ENCODE data around the gene LCORL.
"Not testable (repeated sequence)": the region's sequence is repeated elsewhere in the genome, so short reads cannot be mapped to it uniquely, and the experiment has no call there.

Gene LCORL

DNA sequence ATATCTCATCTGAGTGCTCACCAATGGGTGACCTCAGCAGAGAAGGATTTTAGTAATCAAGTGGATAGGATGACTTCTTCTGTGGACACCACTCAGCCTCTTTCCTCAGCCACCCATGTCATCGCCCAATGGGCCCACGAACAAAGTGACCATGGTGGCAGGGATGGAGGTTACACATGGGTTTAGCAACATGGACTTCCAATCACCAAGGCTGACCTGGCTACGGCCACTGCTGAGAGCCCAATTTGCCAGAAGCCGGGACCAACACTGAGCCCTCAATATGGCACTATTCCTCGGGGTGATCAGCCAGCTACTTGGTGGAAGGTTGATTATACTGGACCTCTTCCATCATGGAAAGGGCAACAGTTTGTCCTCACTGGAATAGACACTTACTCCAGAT lies 97.4 kb downstream of the LCORL start:
- DNase-seq = no peak

DNA sequence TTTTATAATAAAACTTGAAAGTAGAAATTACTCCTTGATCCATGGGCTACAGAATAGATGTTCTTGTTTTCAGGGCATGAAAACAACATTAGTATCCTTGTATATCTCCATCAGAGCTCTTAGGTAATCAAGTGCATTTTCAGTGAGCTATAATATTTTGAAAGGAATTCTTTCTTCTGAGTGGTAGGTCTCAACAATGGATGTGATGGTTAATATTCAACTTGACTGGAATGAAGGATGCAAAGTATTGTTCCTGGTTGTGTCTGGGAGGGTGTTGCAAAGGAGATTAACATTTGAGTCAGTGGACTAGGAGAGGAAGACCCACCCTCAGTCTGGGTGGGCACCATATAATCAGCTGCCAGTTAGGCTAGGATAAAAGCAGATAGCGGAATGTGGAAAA lies 100.1 kb downstream of the LCORL start:
- DNase-seq = no peak

DNA sequence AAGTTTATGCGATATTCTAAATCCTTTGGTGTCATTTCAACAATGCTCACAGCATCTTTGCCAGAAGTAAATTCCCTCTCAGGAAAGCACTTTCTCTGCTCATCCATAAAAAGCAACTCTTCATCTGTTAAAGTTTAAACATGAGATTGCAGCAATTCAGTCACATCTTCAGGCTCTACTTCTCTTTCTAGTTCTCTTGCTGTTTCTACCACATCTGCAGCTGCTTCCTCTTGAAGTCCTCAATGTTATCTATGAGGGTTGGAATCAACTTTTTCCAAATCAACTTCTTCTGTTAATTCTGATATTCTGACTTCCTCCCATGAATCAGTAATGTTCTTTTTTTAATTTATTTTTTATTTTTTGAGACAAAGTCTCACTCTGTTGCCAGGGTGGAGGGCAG lies 100.9 kb downstream of the LCORL start:
- DNase-seq = no peak

DNA sequence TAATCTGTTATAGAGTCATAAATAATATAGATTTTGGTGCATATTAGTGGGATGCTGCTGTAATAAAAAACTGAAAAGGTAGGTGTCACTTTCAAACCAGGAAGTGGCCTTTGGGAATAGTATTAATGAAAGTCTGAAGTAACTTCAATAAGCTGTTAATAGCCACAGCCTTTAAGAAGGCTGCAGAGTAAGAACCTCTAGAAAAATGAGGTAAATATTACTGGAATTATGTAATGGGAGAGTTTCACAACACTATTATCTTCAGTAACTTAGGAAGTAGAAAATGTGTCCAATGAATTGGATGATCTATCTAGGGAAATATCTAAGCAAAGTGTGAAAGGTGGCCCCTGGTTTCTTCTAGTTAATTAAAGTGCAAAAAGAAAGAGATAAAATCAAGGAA lies 106.1 kb downstream of the LCORL start:
- no peak for DNase-seq

DNA sequence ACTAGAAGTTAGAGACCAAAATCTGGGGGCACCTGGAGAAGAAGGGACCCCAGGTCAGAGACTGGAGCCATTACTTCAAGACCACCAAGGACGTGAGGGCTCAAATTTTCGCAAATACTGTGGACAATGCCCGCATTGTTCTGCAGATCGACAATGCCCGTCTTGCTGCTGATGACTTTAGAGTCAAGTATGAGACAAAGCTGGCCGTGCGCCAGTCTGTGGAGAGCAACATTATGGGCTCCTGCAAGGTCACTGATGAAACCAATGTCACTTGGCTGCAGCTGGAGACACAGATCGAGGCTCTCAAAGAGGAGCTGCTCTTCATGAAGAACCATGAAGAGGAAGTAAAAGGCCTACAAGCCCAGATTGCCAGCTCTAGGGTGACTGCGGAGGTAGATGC lies 109.5 kb downstream of the LCORL start:
- no peak for DNase-seq

DNA sequence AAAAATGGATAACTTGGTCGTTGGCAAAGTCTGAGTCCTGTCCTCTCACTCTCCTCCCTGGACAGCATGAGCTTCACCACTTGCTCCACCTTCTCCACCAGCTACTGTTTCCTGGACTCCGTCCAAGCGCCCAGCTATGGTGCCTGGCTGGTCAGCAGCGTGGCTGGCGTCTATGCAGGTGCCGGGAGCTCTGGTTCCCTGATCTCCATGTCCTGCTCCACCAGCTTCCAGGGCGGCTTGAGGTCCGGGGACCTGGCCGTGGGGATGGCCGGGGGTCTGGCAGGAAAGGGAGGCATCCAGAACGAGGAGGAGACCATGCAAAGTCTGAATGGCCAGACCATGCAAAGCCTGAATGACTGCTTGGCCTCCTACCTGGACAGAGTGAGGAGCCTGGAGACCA lies 109.9 kb downstream of the LCORL start:
- no peak for DNase-seq

DNA sequence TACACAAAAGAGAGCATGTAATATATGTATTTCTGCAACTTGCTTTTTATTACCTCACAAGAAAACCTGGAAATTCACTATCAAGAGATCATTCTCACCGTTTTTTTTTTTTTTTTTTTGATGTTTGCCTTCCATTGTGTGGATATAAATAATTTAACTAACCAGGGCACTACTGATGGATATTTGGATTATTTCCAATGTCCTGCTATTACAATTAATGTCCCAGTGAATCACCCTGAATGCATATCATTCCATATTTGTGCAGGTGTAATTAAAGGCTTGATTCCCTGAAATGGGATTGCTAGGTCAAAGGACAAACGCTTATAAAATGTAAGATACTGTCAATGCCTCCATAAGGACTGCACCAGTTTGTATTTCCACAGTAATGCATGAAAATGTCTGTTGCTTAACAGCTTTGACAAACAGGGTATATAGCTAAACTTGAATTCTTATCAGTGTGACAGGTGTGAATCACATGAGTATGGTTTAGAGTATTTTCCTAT lies 123.0 kb downstream of the LCORL start:
- DNase-seq = no peak

DNA sequence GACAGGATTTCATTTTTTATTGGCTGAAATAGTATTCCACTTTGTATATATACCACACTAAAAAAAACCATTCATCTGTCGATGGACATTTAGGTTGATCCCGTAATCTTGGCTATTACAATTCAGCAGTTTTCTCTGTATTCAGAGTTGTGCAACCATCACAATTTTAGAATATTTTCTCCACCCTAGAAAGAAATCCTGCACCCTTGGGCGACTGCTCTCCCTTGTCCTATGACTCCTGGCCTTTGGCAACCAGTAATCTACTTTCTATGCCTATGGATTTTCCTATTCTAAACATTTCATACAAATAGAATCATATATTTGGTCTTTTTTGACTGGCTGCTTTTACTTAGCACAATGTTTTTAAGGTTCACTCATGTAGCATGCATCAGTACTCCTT lies 126.1 kb downstream of the LCORL start:
- no peak for DNase-seq

DNA sequence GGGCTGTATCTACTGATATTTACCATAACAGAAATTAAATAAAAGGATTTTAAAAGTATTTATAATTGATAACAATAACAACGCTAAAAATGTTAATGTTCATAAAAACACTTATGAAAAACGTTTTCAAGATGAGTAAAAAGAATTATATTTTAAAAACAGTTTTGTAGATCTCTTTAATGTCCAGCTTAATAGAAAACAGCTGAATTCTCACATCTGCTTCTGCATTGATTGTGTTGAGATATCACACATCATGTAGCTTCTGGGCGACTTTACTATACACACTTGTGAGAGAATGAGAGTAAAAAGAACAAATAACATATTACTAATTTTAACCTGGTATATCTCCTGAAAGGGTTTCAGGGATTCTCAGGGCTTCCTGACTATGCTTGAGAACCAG lies 127.1 kb downstream of the LCORL start:
- DNase-seq = no peak

DNA sequence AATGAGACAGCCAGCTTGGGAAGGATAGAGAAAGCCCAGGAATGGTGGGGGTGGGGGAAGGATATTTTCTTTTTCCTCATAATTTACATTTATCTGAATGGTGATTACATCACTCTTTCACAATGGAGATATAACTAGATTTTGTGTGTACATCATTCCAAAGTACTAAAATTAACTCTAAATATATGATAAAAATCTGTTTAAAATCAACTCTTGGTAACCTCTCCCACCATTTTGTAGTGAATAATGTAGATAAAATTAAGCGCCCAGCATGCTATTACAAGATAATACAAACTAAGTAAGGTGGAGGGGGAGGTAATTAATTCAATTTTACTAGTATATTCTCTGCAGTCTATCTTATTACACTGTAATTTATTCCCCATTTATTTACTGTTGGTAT lies 131.9 kb downstream of the LCORL start:
- DNase-seq = no peak

DNA sequence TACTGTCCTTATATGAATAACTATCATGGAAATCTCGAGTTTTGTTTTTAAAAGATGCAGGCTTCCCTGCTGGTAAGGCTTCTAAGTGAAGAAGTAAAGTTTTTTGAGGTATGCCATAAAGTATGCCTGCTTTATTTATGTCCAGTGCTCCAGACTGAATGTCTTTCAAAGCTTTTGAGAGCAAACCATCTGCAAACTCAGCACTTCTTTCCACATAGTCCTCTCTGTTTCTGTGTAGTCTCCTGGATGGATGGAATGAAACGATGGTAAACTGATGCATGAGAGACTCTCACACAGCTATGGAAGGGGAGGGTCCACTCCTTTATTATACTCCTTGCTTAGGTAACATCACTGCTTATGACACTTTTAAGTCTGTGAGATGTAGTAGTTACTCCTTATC lies 137.0 kb downstream of the LCORL start:
- no peak for DNase-seq

DNA sequence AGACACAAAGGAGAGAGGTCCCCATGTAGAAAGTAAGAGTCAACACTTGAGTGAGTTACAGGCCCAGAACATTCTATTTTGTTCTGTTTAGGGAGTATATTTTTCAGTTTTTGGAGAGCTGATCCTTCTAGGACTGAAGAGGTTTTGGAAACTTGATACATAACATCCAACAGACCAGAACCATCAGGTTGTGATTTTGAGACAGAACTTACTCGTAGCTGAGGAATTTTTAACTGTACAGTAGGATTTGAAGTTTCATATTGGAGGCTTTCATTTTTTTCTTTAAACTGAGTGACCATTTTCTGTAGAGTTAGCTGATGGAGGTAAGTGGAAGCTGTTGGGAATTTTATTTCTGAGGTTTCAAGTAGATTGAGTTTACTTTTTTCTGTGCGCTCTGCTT lies 137.5 kb downstream of the LCORL start:
- no peak for DNase-seq

DNA sequence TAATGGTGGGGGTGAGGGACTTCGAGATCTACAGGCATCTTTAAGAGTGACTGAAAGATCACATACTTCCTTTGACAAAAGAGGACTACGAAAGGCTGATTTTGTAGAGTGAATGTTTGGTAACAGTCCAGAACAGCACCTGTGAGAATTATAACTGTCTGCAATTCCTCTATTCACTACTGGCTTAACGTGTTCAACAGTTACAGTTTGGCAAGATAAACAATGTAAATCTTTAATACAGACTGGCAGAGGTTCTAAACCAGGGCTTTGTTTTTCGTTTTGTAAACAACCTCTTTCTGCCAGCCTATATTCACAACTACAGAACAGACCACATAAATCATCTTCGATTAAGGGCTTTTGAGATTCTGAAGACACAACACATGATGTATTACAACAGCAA lies 143.9 kb downstream of the LCORL start:
- no peak for DNase-seq

DNA sequence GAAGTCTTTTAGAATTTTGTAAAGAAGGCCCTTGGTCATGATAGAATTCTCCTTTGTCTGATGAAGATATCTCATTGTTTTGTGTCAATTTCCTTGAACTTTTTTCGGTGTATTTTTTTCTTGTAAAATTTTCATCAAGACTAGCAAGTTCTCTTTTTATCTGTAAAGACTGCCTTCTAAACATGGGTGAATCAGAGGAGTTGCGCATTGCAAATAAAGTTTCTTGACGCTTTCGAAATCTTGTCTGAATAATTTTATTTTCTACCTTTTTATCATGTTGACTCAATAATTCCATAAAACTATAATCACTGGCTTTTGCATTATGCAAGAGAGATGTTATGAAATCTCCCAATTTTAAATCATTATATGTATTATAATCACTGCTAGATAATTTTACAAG lies 144.6 kb downstream of the LCORL start:
- no peak for DNase-seq

DNA sequence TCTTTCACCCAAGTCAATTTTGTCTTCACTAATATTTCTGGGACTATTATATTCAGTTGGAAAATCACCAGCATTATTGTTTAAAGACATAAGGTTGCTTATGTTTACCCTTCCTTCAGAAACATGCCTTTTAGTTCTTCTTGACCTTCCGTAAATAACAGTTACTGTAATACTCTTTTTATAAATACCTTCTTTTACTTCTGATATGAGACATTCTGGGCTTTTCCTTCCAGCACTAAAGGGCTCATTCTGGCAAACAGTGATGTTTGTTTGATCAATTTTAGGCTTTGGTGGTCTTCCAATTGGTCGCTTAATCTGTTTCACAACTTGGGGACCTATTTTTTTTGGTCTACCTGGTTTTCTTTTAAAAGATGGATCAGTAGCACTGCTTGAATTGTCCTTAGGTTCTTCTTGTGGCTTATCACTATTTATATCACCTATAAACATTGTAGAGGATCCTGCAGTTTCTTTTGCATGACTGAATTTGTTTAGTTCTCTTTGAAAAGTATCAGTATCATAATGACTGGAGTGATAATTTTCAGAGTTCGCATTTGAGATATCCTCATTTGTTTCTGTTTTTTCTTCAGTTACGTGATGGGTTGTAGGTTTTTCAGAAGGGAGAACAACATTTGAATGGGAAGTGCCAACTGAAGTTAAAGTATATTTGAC lies 146.0 kb downstream of the LCORL start:
- DNase-seq = no peak

DNA sequence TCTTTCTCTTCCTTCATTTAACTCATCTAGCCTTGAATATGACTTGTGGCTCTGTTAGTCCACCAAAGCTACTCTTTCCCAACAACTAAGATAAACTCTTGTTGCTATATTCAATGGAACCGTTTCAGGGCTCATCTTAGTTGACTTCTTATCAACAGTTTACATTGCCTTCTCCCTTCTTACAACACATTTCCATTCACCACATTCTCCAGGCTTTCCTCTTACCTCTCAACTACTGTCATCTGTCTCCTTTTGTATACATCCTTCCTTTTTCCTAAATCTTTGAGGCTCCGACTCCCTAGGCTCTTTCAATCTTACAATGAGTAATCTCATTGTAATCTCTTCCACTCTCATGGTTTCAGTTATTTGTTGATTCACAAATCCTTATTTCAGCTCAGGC lies 152.2 kb downstream of the LCORL start:
- no peak for DNase-seq

DNA sequence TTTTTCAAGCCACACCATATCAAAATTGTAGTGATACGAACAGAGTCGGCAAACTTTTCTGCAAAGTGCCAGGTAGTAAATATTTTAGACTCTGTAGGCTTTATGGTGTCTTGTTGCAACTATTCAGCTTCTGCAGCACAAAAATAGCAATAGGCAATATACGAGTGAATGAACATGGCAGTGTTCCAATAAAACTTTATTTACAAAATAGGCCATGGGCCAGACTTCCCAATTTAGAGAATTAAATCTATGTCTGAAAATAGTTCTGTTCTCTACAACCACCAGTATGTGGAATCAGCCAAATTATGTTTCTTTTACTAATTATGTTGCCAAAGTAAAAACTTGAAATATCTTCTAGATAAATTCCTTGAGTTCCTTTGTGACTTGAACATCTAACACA lies 154.3 kb downstream of the LCORL start:
- no peak for DNase-seq

DNA sequence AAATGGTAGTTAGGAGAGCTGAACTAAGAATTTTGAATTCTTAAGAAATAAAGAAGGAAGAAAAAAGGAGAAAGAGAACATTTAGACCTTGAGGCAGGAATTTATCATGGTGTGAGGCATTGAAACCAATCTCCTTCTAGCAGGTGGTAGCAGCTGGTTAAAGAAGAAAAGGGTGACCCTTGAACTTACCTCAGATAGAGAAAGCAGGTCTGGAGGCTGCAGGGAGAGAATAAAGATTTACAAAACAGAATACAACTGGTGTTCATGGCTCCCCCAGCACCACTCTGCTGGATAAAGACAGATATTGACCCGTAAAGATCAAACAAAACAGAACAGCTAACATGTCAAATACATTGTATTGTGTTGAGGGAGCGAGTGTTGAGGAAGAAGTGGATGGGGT lies 154.7 kb downstream of the LCORL start:
- DNase-seq = no peak

DNA sequence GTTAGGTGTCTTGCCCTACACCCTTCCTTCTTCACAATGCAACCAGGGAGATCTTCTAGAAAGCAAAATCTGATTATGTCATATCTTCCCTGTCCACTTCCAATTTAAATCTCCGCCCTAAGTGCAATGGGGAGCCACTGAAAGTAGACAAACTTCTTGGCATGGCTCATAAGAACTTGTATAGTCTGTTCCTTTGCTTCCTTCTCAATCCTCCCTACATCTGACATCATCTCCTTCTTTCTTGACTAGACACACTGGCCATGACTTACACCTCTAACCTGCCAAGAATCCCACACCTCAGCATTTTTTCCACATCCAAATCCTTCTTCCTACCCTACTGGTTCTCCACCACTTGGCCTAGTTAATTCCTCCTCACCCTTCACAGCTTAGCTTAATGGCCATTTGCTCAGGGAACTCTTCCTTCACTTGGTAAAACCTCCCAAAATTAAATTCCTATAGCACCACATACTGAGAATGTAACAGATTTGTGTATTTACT lies 155.6 kb downstream of the LCORL start:
- no peak for DNase-seq

DNA sequence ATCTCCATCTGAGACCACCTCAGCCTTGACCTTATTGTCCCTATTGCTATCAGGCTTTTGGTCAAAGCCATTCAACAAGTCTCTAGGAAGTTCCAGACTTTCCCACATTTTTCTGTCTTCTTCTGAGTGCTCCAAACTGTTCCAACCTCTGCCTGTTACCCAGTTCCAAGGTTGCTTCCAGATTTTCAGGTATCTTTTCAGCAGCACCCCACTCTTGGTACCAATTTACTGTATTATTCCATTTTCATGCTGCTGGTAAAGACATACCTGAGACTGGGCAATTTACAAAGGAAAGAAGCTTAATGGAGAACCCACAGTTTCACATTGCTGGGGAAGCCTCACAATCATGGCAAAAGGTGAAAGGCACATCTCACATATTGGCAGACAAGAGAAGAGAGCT lies 159.6 kb downstream of the LCORL start:
- DNase-seq = not testable (repeated sequence)

DNA sequence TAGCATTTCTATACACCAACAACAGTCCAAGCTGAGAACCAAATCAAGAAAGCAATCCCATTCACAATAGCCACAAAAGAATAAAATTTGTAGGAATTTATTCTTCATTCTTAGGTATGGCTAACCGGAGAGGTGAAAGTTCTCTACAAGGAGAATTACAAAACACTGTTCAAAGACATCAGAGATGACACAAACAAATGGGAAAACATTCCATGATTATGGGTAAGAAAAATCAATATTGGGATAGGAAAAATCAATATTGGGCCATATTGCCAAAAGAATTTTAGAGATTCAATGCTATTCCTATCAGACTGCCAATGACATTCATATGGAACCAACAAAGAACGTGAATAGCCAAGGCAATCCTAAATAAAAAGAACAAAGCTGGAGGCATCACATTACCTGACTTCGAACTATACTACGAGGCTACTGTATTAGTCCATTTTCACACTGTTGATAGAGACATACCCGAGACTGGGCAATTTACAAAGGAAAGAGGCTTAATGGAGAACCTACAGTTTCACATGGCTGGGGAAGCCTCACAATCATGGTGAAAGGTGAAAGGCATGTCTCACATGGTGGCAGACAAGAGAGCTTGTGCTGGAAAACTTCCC lies 161.7 kb downstream of the LCORL start:
- no peak for DNase-seq

DNA sequence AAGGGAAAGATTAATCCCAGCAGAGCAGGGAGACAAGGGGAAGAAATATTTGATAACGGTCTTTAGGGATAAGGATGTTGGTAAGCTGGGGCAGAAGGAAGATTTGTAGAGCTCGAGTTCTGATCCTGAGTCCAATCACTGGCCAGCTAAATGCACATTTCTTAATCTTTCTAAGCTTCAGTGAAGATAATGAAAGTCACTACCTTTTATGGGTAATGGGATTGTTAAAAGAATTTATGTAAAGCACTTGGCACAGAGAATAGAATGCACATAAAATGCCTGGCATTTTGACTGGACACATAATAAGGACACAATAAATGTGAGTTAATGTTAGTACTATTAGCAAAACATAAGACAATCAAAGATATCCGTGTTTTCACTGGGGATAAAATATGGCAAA lies 167.5 kb downstream of the LCORL start:
- no peak for DNase-seq

DNA sequence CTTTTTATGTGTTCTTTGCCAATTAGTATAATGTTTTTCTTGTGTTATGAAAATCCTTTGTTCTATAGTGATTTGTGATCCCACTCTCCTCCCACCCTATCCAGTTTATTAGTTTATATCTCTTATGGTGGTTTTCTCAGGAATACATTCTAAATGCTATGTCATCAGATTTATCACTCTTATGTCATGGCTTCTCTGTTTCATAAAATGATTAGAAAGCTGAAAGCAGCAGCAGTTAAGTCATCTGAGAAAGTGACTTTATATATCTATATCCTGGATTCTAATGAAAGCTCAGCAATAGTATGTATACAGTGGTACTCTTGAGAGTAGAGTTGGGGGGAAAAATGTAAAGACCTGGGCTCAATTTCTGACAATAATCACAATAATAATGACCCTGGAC lies 169.6 kb downstream of the LCORL start:
- no peak for DNase-seq

DNA sequence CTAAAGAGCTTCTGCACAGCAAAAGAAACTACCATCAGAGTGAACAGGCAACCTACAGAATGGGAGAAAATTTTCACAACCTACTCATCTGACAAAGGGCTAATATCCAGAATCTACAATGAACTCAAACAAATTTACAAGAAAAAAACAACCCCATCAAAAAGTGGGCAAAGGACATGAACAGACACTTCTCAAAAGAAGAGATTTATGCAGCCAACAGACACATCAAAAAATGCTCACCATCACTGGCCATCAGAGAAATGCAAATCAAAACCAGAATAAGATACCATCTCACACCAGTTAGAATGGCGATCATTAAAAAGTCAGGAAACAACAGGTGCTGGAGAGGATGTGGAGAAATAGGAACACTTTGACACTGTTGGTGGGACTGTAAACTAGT lies 171.3 kb downstream of the LCORL start:
- DNase-seq = not testable (repeated sequence)

DNA sequence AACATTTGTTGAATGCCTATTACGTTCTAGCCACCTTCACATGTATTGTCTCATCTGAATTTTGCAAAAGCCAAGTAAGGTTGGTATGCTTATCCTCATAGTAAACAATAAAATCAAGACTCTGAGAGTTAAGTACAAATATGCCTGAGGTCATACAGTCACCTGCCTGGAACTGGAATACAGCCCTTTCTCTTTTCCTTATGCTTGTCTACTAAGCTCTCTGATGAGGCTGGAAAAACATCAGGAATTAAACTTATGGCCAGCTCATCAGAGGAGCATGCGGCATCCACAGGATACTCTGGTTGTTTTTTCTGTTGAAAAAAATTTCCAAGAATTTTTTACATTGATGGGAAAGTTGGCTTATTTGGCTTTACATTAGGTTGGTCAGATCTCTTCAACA lies 175.3 kb downstream of the LCORL start:
- DNase-seq = no peak
